Measurements from ENCODE around the gene C1orf159. TPM values are rescaled to one million over a fixed set of nuclear protein-coding genes. Genes with fewer than 3 reads are reported as not detected.
A peak's percentile ranks its signal among the peaks of the same experiment; 100 is the strongest.

Gene C1orf159
- total and polyA plus RNA-seq, 9 of the 15 experiments (the other 6 are each of a cell fraction or from before 2014, with no cell fraction given) = 0.28 to 54.9 (median 10.6) TPM

GRCh38 chr1:1080122-1080757 lies 35.6 kb downstream of the C1orf159 start (continued):
- TF ChIP-seq, protein P1, sequence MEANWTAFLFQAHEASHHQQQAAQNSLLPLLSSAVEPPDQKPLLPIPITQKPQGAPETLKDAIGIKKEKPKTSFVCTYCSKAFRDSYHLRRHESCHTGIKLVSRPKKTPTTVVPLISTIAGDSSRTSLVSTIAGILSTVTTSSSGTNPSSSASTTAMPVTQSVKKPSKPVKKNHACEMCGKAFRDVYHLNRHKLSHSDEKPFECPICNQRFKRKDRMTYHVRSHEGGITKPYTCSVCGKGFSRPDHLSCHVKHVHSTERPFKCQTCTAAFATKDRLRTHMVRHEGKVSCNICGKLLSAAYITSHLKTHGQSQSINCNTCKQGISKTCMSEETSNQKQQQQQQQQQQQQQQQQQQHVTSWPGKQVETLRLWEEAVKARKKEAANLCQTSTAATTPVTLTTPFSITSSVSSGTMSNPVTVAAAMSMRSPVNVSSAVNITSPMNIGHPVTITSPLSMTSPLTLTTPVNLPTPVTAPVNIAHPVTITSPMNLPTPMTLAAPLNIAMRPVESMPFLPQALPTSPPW (CRISPR knock-in tag; IDR thresholded peaks at IDR 0.05) = peak; percentile 36; the same call in 1 of the 2 replicates
- peak; percentile 64; the same call in 1 of the 2 replicates for TF ChIP-seq POLR2G (IDR thresholded peaks at IDR 0.05; ENCODE audit: low read depth, low read length)
- no peak for TF ChIP-seq NCOA6 (IDR thresholded peaks at IDR 0.05)
- no peak for TF ChIP-seq ZNF217 (CRISPR knock-in tag; IDR thresholded peaks at IDR 0.05)
- no peak for TF ChIP-seq KAT8 (IDR thresholded peaks at IDR 0.05; ENCODE audit: low read depth)
- TF ChIP-seq IRF2 (CRISPR knock-in tag; IDR thresholded peaks at IDR 0.05) = no peak
- peak; percentile 96 for TF ChIP-seq RAD51 (IDR thresholded peaks at IDR 0.05; ENCODE audit: borderline replicate concordance, low read depth)
- no peak for TF ChIP-seq OTX1 (CRISPR knock-in tag; IDR thresholded peaks at IDR 0.05)
- peak; percentile 25 for TF ChIP-seq HNRNPL (IDR thresholded peaks at IDR 0.05; ENCODE audit: low read depth, low read length)
- peak; percentile 18; the same call in 1 of the 2 replicates for TF ChIP-seq POLR2A (conservative IDR thresholded peaks at IDR 0.05)
- TF ChIP-seq JUND (IDR thresholded peaks at IDR 0.05; ENCODE audit: borderline replicate concordance, low read depth, low read length) = no peak
- no peak for TF ChIP-seq JUND (tag; IDR thresholded peaks at IDR 0.05; ENCODE audit: borderline replicate concordance, low read depth, low read length)
- TF ChIP-seq STAG1 (CRISPR knock-in tag; IDR thresholded peaks at IDR 0.05; ENCODE audit: borderline replicate concordance) = no peak
- peak; percentile 72 for TF ChIP-seq CBFA2T2 (conservative IDR thresholded peaks at IDR 0.05)
- TF ChIP-seq, protein P2, sequence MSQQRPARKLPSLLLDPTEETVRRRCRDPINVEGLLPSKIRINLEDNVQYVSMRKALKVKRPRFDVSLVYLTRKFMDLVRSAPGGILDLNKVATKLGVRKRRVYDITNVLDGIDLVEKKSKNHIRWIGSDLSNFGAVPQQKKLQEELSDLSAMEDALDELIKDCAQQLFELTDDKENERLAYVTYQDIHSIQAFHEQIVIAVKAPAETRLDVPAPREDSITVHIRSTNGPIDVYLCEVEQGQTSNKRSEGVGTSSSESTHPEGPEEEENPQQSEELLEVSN (IDR thresholded peaks at IDR 0.05; ENCODE audit: borderline replicate concordance in 1 of 2, extremely low read depth in 1 of 2, insufficient read depth in 1 of 2, insufficient read length in 1 of 2, low read depth in 1 of 2, low read length in 1 of 2, poor library complexity in 1 of 2, severe bottlenecking in 1 of 2) = peak in 1 of 2 experiments; percentile 44
- TF ChIP-seq NFATC3 (IDR thresholded peaks at IDR 0.05) = no peak
- peak; percentile 35; the same call in 1 of the 2 replicates for TF ChIP-seq PHF8 (IDR thresholded peaks at IDR 0.05; ENCODE audit: borderline replicate concordance, low read length)
- TF ChIP-seq TCF3 (CRISPR knock-in tag; IDR thresholded peaks at IDR 0.05) = no peak
- peak; percentile 88 for TF ChIP-seq MAX (CRISPR knock-in tag; IDR thresholded peaks at IDR 0.05)
- no peak for TF ChIP-seq MYNN (IDR thresholded peaks at IDR 0.05)
- TF ChIP-seq MYNN (CRISPR knock-in tag; IDR thresholded peaks at IDR 0.05) = no peak
- TF ChIP-seq CCNT2 (IDR thresholded peaks at IDR 0.05; ENCODE audit: borderline replicate concordance, extremely low read depth, insufficient read length, low read depth, low read length) = peak; percentile 2
- TF ChIP-seq TFAP4 (CRISPR knock-in tag; IDR thresholded peaks at IDR 0.05; ENCODE audit: borderline replicate concordance) = peak; percentile 73
- TF ChIP-seq, protein P3, sequence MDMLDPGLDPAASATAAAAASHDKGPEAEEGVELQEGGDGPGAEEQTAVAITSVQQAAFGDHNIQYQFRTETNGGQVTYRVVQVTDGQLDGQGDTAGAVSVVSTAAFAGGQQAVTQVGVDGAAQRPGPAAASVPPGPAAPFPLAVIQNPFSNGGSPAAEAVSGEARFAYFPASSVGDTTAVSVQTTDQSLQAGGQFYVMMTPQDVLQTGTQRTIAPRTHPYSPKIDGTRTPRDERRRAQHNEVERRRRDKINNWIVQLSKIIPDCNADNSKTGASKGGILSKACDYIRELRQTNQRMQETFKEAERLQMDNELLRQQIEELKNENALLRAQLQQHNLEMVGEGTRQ (CRISPR knock-in tag; IDR thresholded peaks at IDR 0.05) = peak; percentile 99
- TF ChIP-seq MCM7 (IDR thresholded peaks at IDR 0.05) = no peak
- TF ChIP-seq CHCHD3 (CRISPR knock-in tag; IDR thresholded peaks at IDR 0.05) = no peak
